Fibroblast of the conjunctiva (primary cell): Measurements from ENCODE around the gene NDFIP2.
"Not testable (repeated sequence)": the region's sequence is repeated elsewhere in the genome, so short reads cannot be mapped to it uniquely, and the experiment has no call there.

Experiments used
- DNase-seq: peaks from one replicate; pipeline ENCODE4 v3.0.0-alpha.2; 2010; ENCODE audit warnings: low read depth

The NDFIP2 gene

GRCh38 chr13:79533781-79534400 is 52.9 kb downstream of the NDFIP2 start:
- DNase-seq, result no peak

- DNase-seq, result no peak
Measured at GRCh38 chr13:79534596-79534995, 53.6 kb downstream of the NDFIP2 start.

GRCh38 chr13:79538757-79539156 is 57.8 kb downstream of the NDFIP2 start:
- no peak for DNase-seq

DNA sequence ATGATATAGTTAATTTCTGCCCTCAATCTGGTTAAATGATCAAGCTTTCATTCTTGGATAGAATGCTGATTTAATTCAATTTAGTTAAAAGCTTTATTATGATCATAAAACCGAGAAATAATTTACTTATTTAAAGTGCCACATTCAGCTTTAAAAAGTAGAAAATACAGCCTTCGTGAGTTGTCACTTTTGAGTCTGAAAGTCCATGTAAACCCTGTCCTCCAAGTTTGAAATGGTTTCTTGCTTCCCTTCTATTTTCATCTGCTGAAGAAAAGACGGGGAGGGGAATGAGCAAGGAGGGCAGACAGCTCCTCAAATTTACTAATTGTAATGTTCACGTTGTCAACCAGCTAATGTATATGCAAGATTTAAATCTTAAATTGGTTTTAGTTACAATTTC is 59.5 kb downstream of the NDFIP2 start:
- no peak for DNase-seq

DNA sequence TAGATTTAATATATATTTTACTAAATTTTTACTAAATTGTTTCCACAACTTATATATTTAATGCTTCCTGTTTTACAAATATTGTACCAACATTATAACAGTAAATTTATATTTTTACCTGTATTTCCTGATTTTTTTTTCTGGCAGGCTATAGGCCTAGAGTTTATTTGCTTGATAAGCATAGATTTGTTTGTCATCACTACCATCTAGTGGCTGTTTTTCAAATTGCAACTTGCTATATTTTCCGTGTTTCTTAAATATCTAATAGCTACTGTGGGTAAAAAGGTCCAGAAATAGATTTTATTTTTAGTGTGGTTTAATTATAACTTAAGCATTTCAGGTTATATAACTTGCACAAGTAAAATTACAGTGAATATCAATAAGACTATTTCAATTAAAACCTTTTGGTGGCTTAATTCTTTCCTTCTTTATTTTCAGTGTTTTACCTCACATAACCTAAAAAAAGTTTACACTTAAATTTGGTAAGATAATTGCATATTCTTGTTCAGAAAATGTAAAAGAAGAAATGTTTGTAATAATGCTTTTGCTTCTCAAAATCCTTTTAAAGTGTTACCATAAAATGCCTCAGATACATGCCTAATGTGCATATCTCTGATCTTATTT is 60.6 kb downstream of the NDFIP2 start:
- DNase-seq, result peak; percentile 49

DNA sequence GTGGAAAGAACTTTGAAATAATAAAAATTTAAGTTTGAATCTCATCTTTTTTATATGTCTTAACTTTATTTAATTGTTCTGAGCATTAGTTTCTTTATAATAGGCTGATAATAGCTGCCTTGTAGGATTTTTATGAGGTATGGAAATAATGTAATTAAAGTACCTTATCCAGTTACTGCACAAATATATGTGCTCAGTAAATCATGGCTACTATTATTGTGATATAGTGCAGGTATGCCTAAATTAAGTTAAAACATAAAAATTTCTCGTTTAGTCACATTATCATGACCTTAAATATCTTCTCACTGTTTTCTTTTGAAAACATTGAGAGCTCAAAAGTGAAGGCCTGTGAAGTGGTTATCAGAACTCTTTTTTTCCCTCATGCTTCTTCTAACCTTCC is 62.9 kb downstream of the NDFIP2 start:
- no peak for DNase-seq

- no peak for DNase-seq
Measured at GRCh38 chr13:79547211-79548195, 66.5 kb downstream of the NDFIP2 start.

GRCh38 chr13:79548902-79549301 is 67.9 kb downstream of the NDFIP2 start:
- DNase-seq, result no peak

- DNase-seq, result no peak
Measured at GRCh38 chr13:79549355-79550106, 68.6 kb downstream of the NDFIP2 start.

GRCh38 chr13:79557666-79558065 is 76.7 kb downstream of the NDFIP2 start:
- no peak for DNase-seq

GRCh38 chr13:79560954-79561353 is 80.0 kb downstream of the NDFIP2 start:
- DNase-seq, result no peak

GRCh38 chr13:79562557-79562956 is 81.6 kb downstream of the NDFIP2 start:
- DNase-seq, result no peak

DNA sequence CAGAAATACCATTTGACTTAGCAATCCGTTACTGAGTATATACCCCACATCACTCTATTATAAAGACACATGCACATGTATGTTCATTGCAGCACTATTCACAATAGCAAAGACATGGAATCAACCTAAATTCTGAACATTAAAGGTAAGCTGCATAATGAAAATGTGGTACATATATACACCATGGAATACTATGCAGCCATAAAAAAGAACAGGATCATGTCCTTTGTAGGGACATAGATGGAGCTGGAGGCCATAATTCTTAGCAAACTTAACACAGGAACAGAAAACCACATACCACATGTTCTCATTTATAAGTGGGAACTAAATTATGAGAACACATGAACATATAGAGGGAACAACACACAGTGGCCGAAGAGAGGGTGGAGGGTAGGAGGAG is 85.2 kb downstream of the NDFIP2 start:
- no peak for DNase-seq

DNA sequence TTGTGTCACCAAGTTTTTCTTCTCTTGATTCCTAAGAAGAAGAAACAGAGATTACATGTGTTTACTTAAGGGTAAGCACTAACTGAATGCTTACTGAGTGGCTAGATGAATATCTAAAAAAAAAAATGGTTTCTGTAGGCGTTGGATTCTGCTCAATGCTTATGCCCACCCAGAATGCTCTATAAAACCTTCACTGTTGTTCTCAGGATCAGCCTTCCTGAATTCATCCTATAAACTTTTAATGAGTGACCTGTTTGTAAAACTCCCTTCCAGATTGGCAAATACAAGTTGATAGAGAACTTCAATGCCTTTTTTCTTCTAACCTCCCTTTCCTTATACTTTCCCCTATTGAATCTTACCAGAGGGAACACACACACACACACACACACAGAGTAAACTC is 90.2 kb downstream of the NDFIP2 start:
- no peak for DNase-seq

DNA sequence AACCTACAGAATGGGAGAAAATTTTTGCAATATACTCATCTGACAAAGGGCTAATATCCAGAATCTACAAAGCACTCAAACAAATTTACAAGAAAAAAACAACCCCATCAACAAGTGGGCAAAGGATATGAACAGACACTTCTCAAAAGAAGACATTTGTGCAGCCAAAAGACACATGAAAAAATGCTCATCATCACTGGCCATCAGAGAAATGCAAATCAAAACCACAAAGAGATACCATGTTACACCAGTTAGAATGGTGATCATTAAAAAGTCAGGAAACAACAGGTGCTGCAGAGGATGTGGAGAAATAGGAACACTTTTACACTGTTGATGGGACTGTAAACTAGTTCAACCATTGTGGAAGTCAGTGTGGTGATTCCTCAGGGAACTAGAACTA is 92.9 kb downstream of the NDFIP2 start:
- not testable (repeated sequence) for DNase-seq

GRCh38 chr13:79581870-79582315 is 100.9 kb downstream of the NDFIP2 start:
- DNase-seq, result peak; percentile 28

GRCh38 chr13:79582896-79583295 is 101.9 kb downstream of the NDFIP2 start:
- DNase-seq, result no peak

- DNase-seq, result no peak
Measured at GRCh38 chr13:79585033-79585432, 104.1 kb downstream of the NDFIP2 start.

GRCh38 chr13:79589603-79590393 is 108.8 kb downstream of the NDFIP2 start:
- DNase-seq, result no peak

- DNase-seq, result no peak
Measured at GRCh38 chr13:79590394-79590676, 109.4 kb downstream of the NDFIP2 start.

GRCh38 chr13:79591493-79591892 is 110.5 kb downstream of the NDFIP2 start:
- DNase-seq, result no peak

GRCh38 chr13:79593121-79593520 is 112.2 kb downstream of the NDFIP2 start:
- no peak for DNase-seq
